ENCODE measurements around the gene MTHFD2L. TPM values are rescaled to one million over a fixed set of nuclear protein-coding genes. Genes with fewer than 3 reads are reported as not detected.

Gene MTHFD2L
- total and polyA plus RNA-seq, 2 donors (not counting 3 experiments of a cell fraction or from before 2014, with no cell fraction given), result 6.9 to 15.2 TPM

GRCh38 chr4:74283614-74284013 lies 125.7 kb downstream of the MTHFD2L start:
- TF ChIP-seq POLR2A (IDR thresholded peaks at IDR 0.05; ENCODE audit: low read depth, low read length), result no peak
- TF ChIP-seq GATA2 (IDR thresholded peaks at IDR 0.05; ENCODE audit: insufficient read depth, insufficient read length, low read depth, low read length), result no peak
- no peak for TF ChIP-seq FOS (IDR thresholded peaks at IDR 0.05; ENCODE audit: borderline replicate concordance, insufficient read depth, low read length)
- no peak for TF ChIP-seq POLR2AphosphoS5 (IDR thresholded peaks at IDR 0.05; ENCODE audit: insufficient read depth, low read depth, low read length)
- TF ChIP-seq JUN (IDR thresholded peaks at IDR 0.05; ENCODE audit: borderline replicate concordance, insufficient read depth, insufficient read length, low read depth), result no peak
- no peak for TF ChIP-seq CTCF (IDR thresholded peaks at IDR 0.05; ENCODE audit: extremely low read depth in 1 of 2, insufficient read depth in 1 of 2, low read depth in 1 of 2, low read length in 2 of 2)
- no peak for TF ChIP-seq MYC (IDR thresholded peaks at IDR 0.05; ENCODE audit: low read depth, low read length)
- no peak for TF ChIP-seq EZH2 (IDR thresholded peaks at IDR 0.05; ENCODE audit: borderline replicate concordance, low read depth, low read length, severe bottlenecking)
- no peak for TF ChIP-seq MAX (IDR thresholded peaks at IDR 0.05; ENCODE audit: insufficient read depth, insufficient read length)
- Histone ChIP-seq H3K4me2 (ENCODE audit: insufficient read depth, low read length) (no peak overlapping the region), H4K20me1 (replicated peaks; ENCODE audit: control insufficient read depth, extremely low read depth, insufficient read depth, low read length) (no peaks in the 10 kb centered on the region), H3K9ac (replicated peaks; ENCODE audit: extremely low read depth, insufficient read depth, low read length) (no peak overlapping the region), H2AFZ (ENCODE audit: low read depth, low read length) (no peak overlapping the region), H3K4me1 (ENCODE audit: control insufficient read depth, extremely low read depth, insufficient read depth, low read length) (no peaks in the 10 kb centered on the region), H3K9me3 (replicated peaks; ENCODE audit: control insufficient read depth, insufficient read depth, low read length) (no peaks in the 10 kb centered on the region), H3K36me3 (ENCODE audit: control insufficient read depth in 2 of 2, extremely low read depth in 1 of 2, insufficient read depth in 2 of 2, low read length in 2 of 2) (no peaks in the 10 kb centered on the region), H3K4me3 (replicated peaks in 1 of 3; ENCODE audit: insufficient read depth in 1 of 3, low read depth in 1 of 3, low read length in 3 of 3) (no peak overlapping the region), H3K27me3 (ENCODE audit: control insufficient read depth in 2 of 2, insufficient read depth in 2 of 2, low read length in 2 of 2) (no peaks in the 10 kb centered on the region), H3K9me1 (replicated peaks; ENCODE audit: control insufficient read depth, extremely low read depth, insufficient read depth, low read length) (no peaks in the 10 kb centered on the region), H3K79me2 (ENCODE audit: control insufficient read depth, insufficient read depth, low read length) (no peaks in the 10 kb centered on the region), H3K27ac (ENCODE audit: insufficient read depth, low read depth, low read length) (no peak overlapping the region)
- POLR2A ChIA-PET, result no interaction called here
- FAIRE-seq, result no peak
- intact Hi-C loops (cut with micrococcal nuclease), result no loop called here
- no TSS peak for BruUV-seq (replicated peaks)
- no peak for DNase-seq (ENCODE audit: low read depth, low spot score)
- CTCF ChIA-PET, result interaction anchor here (1.1 to 1.3 kb wide), 2 partner anchors 14 to 55 kb away, joined by 3 to 5 read pairs; no protein-coding TSS in a partner anchor
- dilution Hi-C loops (cut with MboI; ENCODE audit: extremely low pct_ligation_motif_present, low sequenced_read_pairs), result no loop called here
